Liver (tissue), 2 donors: ENCODE measurements around the gene RING1.

ENCODE experiments used
- HNF4A ChIP-seq, 2 donors: conservative IDR thresholded peaks; 2 replicates each; pipeline ENCODE4 v1.6.1; 2016; ENCODE audit warnings: antibody characterized with exemption in 2 of 2, mild to moderate bottlenecking in 2 of 2
- MAX ChIP-seq: IDR thresholded peaks from 2 replicates; pipeline ENCODE4 v1.6.1; 2016; ENCODE audit warnings: antibody characterized with exemption
- NR2F2 ChIP-seq: IDR thresholded peaks from 2 replicates; pipeline ENCODE4 v1.6.1; 2016; ENCODE audit warnings: antibody characterized with exemption
- ZBTB33 ChIP-seq: IDR thresholded peaks from 2 replicates; pipeline ENCODE4 v1.6.1; 2016; ENCODE audit warnings: antibody characterized with exemption
- donor health status: healthy.

- no peak for TF ChIP-seq NR2F2
- TF ChIP-seq HNF4A (conservative IDR thresholded peaks at IDR 0.05), result no peak
- TF ChIP-seq ZBTB33, result no peak
- TF ChIP-seq MAX, result no peak
Observed at GRCh38 chr6:33176906-33177305, 31.4 kb upstream of the RING1 start.
